ENCODE measurements around the gene CYP4F12. TPM values are rescaled to one million over a fixed set of nuclear protein-coding genes. Genes with fewer than 3 reads are reported as not detected.
"Not testable (repeated sequence)": the region's sequence is repeated elsewhere in the genome, so short reads cannot be mapped to it uniquely, and the experiment has no call there.

CYP4F12 gene
- total RNA-seq, 8 experiments from 2014 or later = 0.31 to 1.8 (median 0.81) TPM; not detected in 5

DNA sequence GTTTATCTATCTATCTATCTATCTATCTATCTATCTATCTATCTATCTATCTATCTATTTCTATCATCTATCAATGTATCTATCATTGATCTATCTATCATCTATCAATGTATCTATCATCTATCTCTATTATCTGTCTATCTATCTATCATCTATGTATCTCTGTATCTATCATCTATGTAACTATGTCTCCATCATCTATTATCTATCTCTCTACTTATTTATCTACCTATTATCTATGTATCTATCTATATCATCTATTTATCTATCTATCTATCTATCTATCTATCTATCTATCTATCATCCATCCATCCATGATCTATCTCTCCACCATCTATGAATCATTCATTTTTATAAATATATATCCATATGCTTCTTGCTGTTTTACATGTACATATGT is 16.4 kb upstream of the CYP4F12 start:
- in situ Hi-C loops (cut with MboI; ENCODE audit: low pct_unique_long_range_greater_than_20kb in 2 of 9, low sequenced_read_pairs in 9 of 9, unreplicated experiment in 9 of 9) = no loop called here
- ATAC-seq (replicated peaks in 6 of 8) = no peak
- no peak overlapping the region for H3K27ac ChIP-seq

DNA sequence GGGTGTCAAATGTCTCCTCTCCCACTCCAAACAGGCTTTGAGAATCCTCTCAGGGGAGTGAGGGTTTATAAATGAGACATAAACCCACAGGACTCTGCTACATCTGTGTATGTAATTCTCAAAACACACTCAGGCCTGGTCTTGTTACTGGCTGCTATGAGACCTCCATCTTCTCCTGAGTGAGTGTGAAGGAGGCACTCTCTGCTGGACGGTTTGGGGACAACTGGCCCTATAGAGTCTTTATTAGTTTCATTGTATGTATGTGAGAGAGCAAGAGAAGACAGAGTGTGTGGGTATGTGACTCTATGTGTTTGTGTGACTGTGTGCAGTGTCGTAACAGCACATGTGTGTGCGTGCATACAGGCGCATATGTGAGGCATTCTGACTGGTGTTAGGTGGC is 9.6 kb upstream of the CYP4F12 start:
- no peak overlapping the region for H3K27ac ChIP-seq
- in situ Hi-C loops (cut with MboI; ENCODE audit: low pct_unique_long_range_greater_than_20kb in 2 of 9, low sequenced_read_pairs in 9 of 9, unreplicated experiment in 9 of 9) = no loop called here
- no peak for ATAC-seq (replicated peaks in 6 of 8)
- WGBS, 10 experiments = 0 to 77% (median 14%) methylated on average over 1 to 4 of the region's 4 CpGs; no CpG with 5 or more reads in 3 of the 10 experiments
- H3K4me3 ChIP-seq = no peak overlapping the region
- no peaks in the 10 kb centered on the region for H3K4me1 ChIP-seq (replicated peaks in 1 of 2)

More for the DNA sequence above, 16.4 kb upstream of the CYP4F12 start:
- no peaks in the 10 kb centered on the region for H3K4me1 ChIP-seq (replicated peaks in 1 of 2)
- no peak overlapping the region for H3K4me3 ChIP-seq

DNA sequence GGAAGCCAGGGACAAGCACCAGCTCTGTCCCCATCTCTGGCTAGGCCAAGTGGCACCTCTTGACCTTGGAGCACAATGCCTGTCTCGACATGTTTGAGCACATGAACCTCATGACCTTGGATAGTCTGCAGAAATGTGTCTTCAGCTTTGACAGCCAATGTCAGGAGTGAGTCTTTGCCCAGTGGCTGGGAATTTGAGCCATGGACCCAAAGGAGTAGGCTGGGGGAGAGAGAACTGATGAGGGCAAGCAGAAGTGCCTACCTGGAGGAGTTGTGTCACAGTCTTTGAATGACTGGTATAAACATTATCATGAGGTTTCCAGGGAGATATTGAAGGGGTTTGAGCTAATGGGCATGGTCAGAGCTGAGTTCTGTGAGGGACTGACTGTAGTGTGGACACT is 6.7 kb upstream of the CYP4F12 start:
- ATAC-seq (replicated peaks in 6 of 8) = no peak

DNA sequence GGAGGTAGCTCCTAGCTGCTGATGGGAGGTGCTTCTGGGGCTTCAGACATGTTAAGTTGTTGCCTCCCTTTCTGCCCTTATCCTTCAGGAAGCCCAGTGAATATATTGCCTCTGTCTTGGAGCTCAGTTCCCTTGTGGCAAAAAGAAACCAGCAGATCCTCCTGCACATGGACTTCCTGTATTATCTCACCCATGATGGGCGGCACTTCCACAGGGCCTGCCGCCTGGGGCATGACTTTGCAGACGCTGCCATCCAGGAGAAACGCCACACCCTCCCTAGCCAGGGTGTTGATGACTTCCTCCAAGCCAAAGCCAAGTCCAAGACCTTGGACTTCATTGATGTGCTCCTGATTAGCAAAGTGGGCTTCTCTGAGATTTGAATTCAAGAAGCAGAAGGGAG is 6.0 kb upstream of the CYP4F12 start:
- 10 to 40% (median 30%) methylated on average over 1 to 2 of the region's 4 CpGs; no CpG with 5 or more reads in 6 of the 10 experiments for WGBS, 10 experiments
- in situ Hi-C loops (cut with MboI; ENCODE audit: low pct_unique_long_range_greater_than_20kb in 2 of 9, low sequenced_read_pairs in 9 of 9, unreplicated experiment in 9 of 9) = no loop called here
- Histone ChIP-seq H3K4me3 (no peak overlapping the region), H3K4me1 (replicated peaks in 1 of 2) (no peaks in the 10 kb centered on the region), H3K27ac (no peak overlapping the region)
- peak in 1 of 8 experiments; percentile 50 for ATAC-seq (replicated peaks in 6 of 8)

More for the DNA sequence above, 6.7 kb upstream of the CYP4F12 start:
- in situ Hi-C loops (cut with MboI; ENCODE audit: low pct_unique_long_range_greater_than_20kb in 2 of 9, low sequenced_read_pairs in 9 of 9, unreplicated experiment in 9 of 9) = no loop called here
- 0 to 40% (median 0%) methylated on average over 1 of the region's 1 CpG; no CpG with 5 or more reads in 5 of the 10 experiments for WGBS, 10 experiments
- Histone ChIP-seq H3K4me3 (no peak overlapping the region), H3K4me1 (replicated peaks in 1 of 2) (no peaks in the 10 kb centered on the region), H3K27ac (no peak overlapping the region)

GRCh38 chr19:15669440-15669839 is 3.4 kb upstream of the CYP4F12 start:
- ATAC-seq (replicated peaks in 6 of 8) = no peak
- Histone ChIP-seq H3K4me1 (replicated peaks in 1 of 2) (no peaks in the 10 kb centered on the region), H3K27ac (no peak overlapping the region), H3K4me3 (no peak overlapping the region)
- WGBS, 10 experiments = 0 to 33% (median 32%) methylated on average over 1 to 2 of the region's 3 CpGs; no CpG with 5 or more reads in 6 of the 10 experiments
- in situ Hi-C loops (cut with MboI; ENCODE audit: low pct_unique_long_range_greater_than_20kb in 2 of 9, low sequenced_read_pairs in 9 of 9, unreplicated experiment in 9 of 9) = no loop called here

GRCh38 chr19:15669891-15670290 is 3.0 kb upstream of the CYP4F12 start:
- Histone ChIP-seq H3K4me3 (no peak overlapping the region), H3K4me1 (replicated peaks in 1 of 2) (no peaks in the 10 kb centered on the region), H3K27ac (no peak overlapping the region)
- 10 to 62% (median 31%) methylated on average over 2 to 4 of the region's 4 CpGs; no CpG with 5 or more reads in 5 of the 10 experiments for WGBS, 10 experiments
- ATAC-seq (replicated peaks in 6 of 8) = no peak
- in situ Hi-C loops (cut with MboI; ENCODE audit: low pct_unique_long_range_greater_than_20kb in 2 of 9, low sequenced_read_pairs in 9 of 9, unreplicated experiment in 9 of 9) = no loop called here

DNA sequence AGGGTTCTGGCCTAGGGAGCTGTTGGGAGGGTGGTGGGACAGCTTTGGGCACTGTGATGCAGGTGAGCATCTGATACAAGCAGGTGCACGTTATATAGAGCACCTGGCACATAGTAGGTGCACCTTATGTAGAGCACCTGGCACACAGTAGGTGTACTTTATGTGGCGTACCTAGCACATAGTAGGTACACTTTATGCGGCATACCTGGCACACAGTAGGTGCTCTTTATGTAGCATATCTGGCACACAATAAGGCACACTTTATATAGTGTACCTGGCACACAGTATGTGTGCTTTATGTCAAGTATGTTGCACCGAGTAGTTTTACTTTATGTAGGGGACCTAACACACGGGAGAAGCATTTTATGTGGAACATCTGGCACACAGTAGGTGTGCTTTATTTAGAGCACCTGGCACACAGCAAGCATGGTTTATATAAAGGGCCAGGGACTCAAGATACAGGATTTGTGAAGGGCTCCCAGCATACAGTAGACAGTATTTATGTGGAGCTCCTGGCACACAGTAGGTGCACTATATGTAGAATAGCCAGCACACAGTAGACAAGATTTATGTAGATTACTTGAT is 1.6 kb upstream of the CYP4F12 start:
- in situ Hi-C loops (cut with MboI; ENCODE audit: low pct_unique_long_range_greater_than_20kb in 2 of 9, low sequenced_read_pairs in 9 of 9, unreplicated experiment in 9 of 9) = no loop called here
- ATAC-seq (replicated peaks in 6 of 8) = no peak
- H3K27ac ChIP-seq = no peak overlapping the region
- no peak overlapping the region for H3K4me3 ChIP-seq
- 0 to 83% (median 40%) methylated on average over 1 to 5 of the region's 5 CpGs; no CpG with 5 or more reads in 1 of the 10 experiments for WGBS, 10 experiments
- no peaks in the 10 kb centered on the region for H3K4me1 ChIP-seq (replicated peaks in 1 of 2)

DNA sequence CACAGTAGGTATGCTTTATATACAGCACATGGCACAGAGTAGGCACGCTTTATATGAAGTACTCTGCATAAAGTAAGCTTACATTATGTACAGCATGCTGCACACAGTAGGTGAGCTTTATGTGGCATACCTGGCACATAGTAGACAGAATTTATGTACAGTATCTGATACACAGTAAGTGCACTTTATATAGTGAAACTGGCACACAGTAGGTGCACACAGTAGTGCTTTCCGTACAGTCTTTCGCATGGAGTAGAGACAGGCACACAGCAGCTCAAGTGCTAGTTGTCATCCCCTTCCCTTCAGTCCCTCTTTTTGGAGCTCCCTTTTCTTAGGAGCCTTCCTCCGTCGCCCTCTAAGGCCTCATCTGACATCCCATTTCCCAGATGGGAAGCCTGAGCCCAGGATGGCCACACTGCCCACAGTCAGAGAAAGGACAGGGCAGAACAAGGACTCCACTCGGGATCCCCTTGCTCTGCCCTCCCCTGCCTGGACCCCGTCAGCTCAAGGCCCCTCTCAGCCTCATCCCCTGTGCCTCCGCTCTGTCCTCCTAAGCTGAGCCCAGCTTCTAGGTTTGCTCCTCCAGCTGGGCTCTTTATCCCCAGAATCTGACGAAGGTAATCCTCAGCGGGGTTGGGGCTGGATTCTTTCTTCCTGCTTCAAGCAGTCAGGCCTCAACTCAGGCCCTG is 852 bp upstream of the CYP4F12 start:
- Histone ChIP-seq H3K27ac (no peak overlapping the region), H3K4me1 (replicated peaks in 1 of 2) (no peaks in the 10 kb centered on the region), H3K4me3 (no peak overlapping the region)
- in situ Hi-C loops (cut with MboI; ENCODE audit: low pct_unique_long_range_greater_than_20kb in 2 of 9, low sequenced_read_pairs in 9 of 9, unreplicated experiment in 9 of 9) = no loop called here
- ATAC-seq (replicated peaks in 6 of 8) = no peak
- 0 to 67% (median 39%) methylated on average over 1 to 7 of the region's 10 CpGs; no CpG with 5 or more reads in 3 of the 10 experiments for WGBS, 10 experiments

- no peak overlapping the region for H3K4me3 ChIP-seq
- in situ Hi-C loops (cut with MboI; ENCODE audit: low pct_unique_long_range_greater_than_20kb in 2 of 9, low sequenced_read_pairs in 9 of 9, unreplicated experiment in 9 of 9) = no loop called here
- 0 to 30% (median 8%) methylated on average over 1 to 4 of the region's 9 CpGs; no CpG with 5 or more reads in 5 of the 10 experiments for WGBS, 10 experiments
- peak in 2 of 8 experiments; percentile 9 to 33 for ATAC-seq (replicated peaks in 6 of 8)
- no peaks in the 10 kb centered on the region for H3K4me1 ChIP-seq (replicated peaks in 1 of 2)
- H3K27ac ChIP-seq = no peak overlapping the region
These were observed 328 bp downstream of the CYP4F12 start for GRCh38 chr19:15673176-15673654.

GRCh38 chr19:15675560-15675959 is 2.7 kb downstream of the CYP4F12 start:
- peak in 1 of 8 experiments; percentile 13 for ATAC-seq (replicated peaks in 6 of 8)
- in situ Hi-C loops (cut with MboI; ENCODE audit: low pct_unique_long_range_greater_than_20kb in 2 of 9, low sequenced_read_pairs in 9 of 9, unreplicated experiment in 9 of 9) = no loop called here
- no peaks in the 10 kb centered on the region for H3K4me1 ChIP-seq (replicated peaks in 1 of 2)
- H3K27ac ChIP-seq = no peak overlapping the region
- WGBS, 10 experiments = 0 to 40% (median 25%) methylated on average over 1 to 2 of the region's 3 CpGs; no CpG with 5 or more reads in 6 of the 10 experiments
- H3K4me3 ChIP-seq = no peak overlapping the region

DNA sequence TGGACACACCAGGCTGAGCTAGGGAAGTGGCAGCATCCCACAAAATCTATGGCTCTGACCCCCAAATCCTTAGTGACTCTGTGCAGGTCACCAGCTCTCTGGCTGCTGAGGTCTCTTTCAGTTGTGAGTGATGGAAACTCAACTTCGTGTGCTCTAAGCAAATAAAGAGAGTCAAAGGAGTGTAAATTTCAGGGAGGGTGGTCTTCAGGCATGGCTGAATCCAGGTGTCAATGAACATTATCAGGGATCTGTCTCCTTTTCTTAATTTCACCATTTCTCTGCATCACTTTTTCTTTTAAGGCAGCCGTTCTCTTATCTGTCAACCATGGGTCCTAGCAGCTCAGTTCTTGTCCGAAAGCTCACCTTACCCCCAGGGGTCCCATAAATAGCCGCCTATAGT is 6.2 kb downstream of the CYP4F12 start:
- no peak overlapping the region for H3K4me3 ChIP-seq
- no peaks in the 10 kb centered on the region for H3K4me1 ChIP-seq (replicated peaks in 1 of 2)
- H3K27ac ChIP-seq = no peak overlapping the region
- no peak for ATAC-seq (replicated peaks in 6 of 8)
- WGBS, 10 experiments = 0 to 19% (median 8%) methylated on average over 1 to 4 of the region's 4 CpGs; no CpG with 5 or more reads in 5 of the 10 experiments
- in situ Hi-C loops (cut with MboI; ENCODE audit: low pct_unique_long_range_greater_than_20kb in 2 of 9, low sequenced_read_pairs in 9 of 9, unreplicated experiment in 9 of 9) = no loop called here

DNA sequence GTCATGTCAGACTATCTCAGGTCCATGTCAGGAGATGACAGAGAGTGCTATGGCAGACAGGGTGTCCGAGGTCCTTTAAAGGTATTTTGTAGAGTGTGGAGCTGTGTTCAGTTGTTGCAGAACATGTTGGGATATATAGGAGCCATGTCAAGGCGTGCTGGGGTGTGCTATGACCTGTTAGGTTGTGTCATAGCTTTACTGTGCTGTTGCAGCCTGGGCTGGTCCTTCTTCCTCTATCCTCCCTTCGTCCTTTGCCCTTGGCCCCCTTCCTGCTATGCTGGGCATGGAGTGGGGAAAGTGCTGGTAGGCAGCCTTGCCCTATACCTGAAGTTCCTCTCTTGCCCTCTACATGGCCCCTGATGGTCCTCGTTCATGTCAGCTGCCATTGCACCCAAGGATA is 7.0 kb downstream of the CYP4F12 start:
- H3K27ac ChIP-seq; H3K4me3 ChIP-seq; ATAC-seq (replicated peaks in 6 of 8); H3K4me1 ChIP-seq (replicated peaks in 1 of 2); in situ Hi-C loops (cut with MboI; ENCODE audit: low pct_unique_long_range_greater_than_20kb in 2 of 9, low sequenced_read_pairs in 9 of 9, unreplicated experiment in 9 of 9): not testable (repeated sequence)
- WGBS, 10 experiments = 0 to 60% (median 7%) methylated on average over 1 to 2 of the region's 4 CpGs; no CpG with 5 or more reads in 2 of the 10 experiments

GRCh38 chr19:15680478-15681322 is 7.8 kb downstream of the CYP4F12 start:
- 0 to 24% (median 14%) methylated on average over 1 to 7 of the region's 8 CpGs; no CpG with 5 or more reads in 1 of the 10 experiments for WGBS, 10 experiments
- Histone ChIP-seq H3K4me3 (no peak overlapping the region), H3K27ac (no peak overlapping the region), H3K4me1 (replicated peaks in 1 of 2) (no peaks in the 10 kb centered on the region)
- in situ Hi-C loops (cut with MboI; ENCODE audit: low pct_unique_long_range_greater_than_20kb in 2 of 9, low sequenced_read_pairs in 9 of 9, unreplicated experiment in 9 of 9) = no loop called here
- no peak for ATAC-seq (replicated peaks in 6 of 8)
